Endothelial cell of hepatic sinusoid (primary cell): Measurements from ENCODE around the gene PJVK.

Experiments used
- in situ Hi-C: cut with HindIII; loops from 2 replicates; pipeline ENCODE4 v1.10.0; 2017; ENCODE audit warnings: low sequenced_read_pairs

The PJVK gene, protein sequence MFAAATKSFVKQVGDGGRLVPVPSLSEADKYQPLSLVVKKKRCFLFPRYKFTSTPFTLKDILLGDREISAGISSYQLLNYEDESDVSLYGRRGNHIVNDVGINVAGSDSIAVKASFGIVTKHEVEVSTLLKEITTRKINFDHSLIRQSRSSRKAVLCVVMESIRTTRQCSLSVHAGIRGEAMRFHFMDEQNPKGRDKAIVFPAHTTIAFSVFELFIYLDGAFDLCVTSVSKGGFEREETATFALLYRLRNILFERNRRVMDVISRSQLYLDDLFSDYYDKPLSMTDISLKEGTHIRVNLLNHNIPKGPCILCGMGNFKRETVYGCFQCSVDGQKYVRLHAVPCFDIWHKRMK

DNA sequence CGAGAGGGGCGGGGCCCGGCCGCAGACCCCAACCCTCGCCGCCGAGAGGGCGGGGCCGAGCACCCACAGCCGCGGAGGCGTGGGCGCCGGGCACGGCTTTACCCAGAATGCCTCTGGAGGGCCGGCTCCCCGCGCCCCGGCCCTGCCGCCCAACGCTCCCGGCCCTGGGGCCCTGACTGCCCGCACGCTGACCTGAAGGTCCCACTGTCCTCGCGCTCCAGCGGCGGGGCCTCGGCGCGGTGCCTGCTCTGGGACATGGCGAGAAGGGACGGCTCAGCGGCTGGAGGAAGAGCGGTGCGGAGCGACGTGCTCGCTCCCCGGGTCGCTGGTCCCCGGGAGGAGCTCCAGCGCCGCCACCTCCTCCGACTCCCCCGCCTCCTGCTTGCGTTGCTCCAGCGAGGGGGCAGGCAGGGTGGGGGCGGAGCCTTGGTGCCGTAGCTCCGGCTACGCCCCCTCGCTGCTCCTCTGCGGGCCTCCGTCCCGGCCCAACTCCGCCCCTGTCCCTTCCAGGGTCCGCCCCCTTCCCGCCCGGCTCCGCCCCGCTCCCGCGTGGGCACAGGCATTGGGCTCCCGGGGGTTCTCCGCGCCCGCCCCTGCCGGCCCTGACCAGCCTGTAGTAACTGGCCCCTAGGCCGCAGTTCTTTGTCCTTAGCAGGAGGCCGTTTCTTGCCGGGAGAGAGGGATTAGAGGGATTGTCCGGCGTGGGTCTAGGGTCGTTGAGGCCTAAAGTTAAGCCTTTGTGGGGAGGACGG lies at the start of gene PJVK, which contains the start of gene PRKRA:
TSS of gene PJVK (plus strand) at position 605 of the 752 bp plus-strand sequence. CDS start 2,032 bp downstream, outside the sequence.
TSS of gene PRKRA (minus strand) at position 402 of the 752 bp plus-strand sequence. CDS start at position 257, 145 bp downstream.
- in situ Hi-C loops = loop anchor here (5.0 kb wide), 1 partner anchor 46 kb away; no protein-coding TSS in a partner anchor

GRCh38 chr2:178401994-178402437 lies 49.2 kb upstream of the PJVK start:
- in situ Hi-C loops = loop anchor here (5.0 to 25.0 kb wide), 3 partner anchors 35 to 265 kb away; no protein-coding TSS in a partner anchor

DNA sequence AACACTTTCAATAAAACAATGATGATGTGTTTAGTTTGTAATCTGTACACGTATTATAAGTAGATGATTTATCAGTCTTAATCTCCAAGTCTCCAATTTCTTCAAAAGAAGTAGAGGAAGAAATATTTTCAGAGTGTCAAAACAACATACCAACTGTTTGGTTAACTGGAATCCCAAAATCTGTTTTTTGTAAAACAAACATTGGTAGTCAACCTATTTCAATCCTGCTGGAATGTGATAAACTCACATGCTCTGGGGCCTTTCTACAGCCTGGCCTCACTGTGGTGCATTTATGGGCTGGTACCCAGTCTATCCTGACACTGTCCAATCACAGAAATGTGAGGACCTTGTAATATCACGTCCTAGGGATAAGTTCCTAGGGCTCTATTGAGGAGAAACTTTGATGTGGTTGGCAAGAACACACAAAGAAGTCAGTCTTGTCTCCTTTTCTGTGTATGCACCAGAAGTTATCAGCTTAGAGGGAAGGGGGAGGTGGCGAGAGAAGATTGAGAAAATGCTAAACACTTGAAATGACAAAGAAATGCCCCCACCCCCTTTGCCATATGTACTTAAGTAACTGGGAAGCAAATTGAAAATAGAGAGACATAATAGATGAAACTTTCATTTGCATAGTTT lies 47.4 kb upstream of the PJVK start:
- in situ Hi-C loops = loop anchor here (5.0 to 25.0 kb wide), 3 partner anchors 36 to 266 kb away; no protein-coding TSS in a partner anchor

GRCh38 chr2:178404368-178404767 lies 46.8 kb upstream of the PJVK start:
- in situ Hi-C loops = loop anchor here (5.0 to 25.0 kb wide), 3 partner anchors 37 to 267 kb away; no protein-coding TSS in a partner anchor

DNA sequence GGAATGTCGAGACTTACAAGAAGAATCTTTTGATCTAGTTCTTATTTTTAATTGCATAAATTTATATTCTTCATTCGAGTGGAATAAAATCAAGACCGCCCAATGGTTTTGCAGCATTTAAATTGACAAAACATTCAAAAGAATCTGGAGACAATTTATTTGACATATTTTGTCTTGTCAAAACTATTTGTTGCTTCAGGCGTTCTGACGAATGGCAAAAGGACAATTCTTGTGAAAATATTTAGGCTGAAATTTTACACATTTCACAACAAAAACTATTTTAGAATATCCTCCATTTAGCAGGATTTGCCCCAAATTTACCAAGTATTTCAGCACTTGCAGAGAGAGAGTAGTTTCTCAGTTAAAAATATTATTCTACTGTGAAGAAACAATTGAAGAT lies 41.9 kb upstream of the PJVK start:
- in situ Hi-C loops = loop anchor here (10.0 to 25.0 kb wide), 2 partner anchors 134 to 272 kb away; no protein-coding TSS in a partner anchor

- in situ Hi-C loops = loop anchor here (25.0 kb wide), 1 partner anchor 275 kb away; no protein-coding TSS in a partner anchor
These were observed 39.1 kb upstream of the PJVK start for GRCh38 chr2:178412047-178412446.

GRCh38 chr2:178412453-178412852 lies 38.7 kb upstream of the PJVK start:
- in situ Hi-C loops = loop anchor here (25.0 kb wide), 1 partner anchor 275 kb away; no protein-coding TSS in a partner anchor

GRCh38 chr2:178413472-178414265 lies 37.5 kb upstream of the PJVK start:
- in situ Hi-C loops = loop anchor here (25.0 kb wide), 1 partner anchor 276 kb away; no protein-coding TSS in a partner anchor

GRCh38 chr2:178414266-178415247 lies 36.6 kb upstream of the PJVK start:
- in situ Hi-C loops = loop anchor here (25.0 kb wide), 1 partner anchor 277 kb away; no protein-coding TSS in a partner anchor

DNA sequence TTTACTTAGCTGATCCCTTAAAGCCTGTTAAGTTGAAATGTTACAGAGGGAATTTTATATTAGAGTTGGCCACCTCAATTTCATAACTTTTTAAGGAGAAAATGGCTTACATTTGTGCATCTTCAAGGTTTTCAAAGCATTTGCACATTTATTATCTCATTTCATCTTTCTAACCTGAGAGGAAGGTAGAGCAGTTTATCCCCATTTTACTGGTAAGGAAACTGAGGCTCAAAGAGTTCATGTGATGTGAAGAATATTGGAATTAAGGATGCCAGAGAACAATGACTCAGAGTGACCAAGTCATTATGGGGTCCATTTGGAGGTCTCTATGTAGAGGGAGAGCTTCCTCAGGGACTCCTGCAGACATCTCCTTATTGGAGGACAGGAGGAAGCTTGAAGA lies 35.2 kb upstream of the PJVK start:
- in situ Hi-C loops = loop anchor here (25.0 kb wide), 1 partner anchor 279 kb away; no protein-coding TSS in a partner anchor

DNA sequence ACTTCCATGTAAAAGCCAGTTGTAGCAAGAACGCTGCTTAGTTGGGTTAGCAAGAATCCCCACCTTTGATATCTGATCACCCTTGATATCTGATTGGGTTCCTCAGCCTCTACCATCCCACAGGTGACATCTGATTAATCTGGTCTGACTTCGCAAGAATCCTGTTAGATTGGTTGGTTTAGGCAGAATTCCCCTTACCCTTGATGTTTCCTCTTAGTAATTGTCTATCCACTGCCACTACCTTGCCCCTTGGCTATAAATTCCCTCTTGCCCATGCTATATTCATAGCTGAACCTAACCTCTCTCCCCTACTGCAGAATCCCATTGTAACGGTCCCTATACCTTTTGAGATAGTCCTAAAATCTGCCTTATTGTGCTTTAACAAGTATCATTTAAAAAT lies 33.3 kb upstream of the PJVK start:
- in situ Hi-C loops = loop anchor here (25.0 kb wide), 1 partner anchor 281 kb away; no protein-coding TSS in a partner anchor

DNA sequence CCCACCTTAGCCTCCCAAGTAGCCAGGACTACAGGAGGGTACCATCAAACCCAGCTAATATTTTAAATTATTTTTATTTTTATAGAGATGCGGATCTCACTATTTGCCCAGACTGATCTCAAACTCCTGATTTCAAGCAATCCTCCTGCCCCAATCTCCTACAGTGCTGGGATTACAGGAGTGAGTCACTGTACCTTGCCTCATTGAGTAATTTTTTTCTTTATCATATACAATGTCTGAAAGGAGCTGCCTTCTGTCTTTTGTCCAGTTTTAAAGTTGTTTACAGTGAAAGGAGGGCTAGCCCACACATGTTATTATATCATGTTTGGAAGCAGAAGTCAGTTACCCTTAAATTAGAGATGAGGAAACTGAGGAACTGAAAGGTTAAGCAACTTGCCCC lies 32.8 kb upstream of the PJVK start:
- in situ Hi-C loops = loop anchor here (25.0 kb wide), 1 partner anchor 281 kb away; no protein-coding TSS in a partner anchor

DNA sequence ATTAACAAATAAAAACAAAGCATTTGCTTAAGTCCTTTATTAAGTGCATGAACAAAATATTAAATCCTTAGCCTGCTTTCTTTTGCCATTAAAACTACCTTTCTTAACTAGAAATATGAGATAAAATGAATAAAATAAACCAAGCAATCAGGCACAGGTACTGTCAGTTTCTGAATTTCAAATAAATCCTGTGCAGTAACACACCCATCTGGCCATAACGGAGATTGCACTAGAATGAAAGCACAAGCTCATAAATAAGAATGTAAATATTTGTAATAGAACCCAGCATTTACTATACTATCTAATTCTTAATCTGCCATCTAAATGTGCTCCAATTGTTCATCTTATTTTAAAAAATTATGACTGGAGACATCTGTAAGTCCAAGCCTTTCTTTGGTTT lies 32.1 kb upstream of the PJVK start:
- in situ Hi-C loops = loop anchor here (25.0 kb wide), 1 partner anchor 282 kb away; no protein-coding TSS in a partner anchor

DNA sequence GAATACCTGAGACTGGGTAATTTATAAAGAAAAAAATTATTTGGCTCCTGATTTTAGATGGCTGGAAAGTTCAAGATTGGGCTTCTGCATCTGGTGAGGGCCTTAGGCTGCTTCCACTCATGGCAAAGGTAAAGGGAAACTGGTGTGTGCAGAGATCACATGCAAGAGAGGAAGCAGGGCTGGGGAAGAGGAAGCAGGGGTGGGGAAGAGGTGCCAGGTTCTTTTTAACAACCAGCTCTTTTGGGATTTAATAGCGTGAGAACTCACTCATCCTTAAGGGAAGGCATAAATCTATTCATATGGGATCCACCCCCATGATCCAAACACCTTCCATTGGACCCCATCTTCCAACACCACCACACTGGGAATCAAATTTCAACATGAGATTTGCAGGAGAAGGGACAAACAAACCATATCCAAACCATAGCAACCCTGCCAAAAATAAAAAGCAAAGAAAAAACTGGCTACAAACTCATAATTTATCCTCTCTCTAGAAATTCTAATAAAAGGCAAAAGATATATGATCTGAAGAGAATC lies 30.6 kb upstream of the PJVK start:
- in situ Hi-C loops = loop anchor here (25.0 kb wide), 1 partner anchor 283 kb away; no protein-coding TSS in a partner anchor

- in situ Hi-C loops = loop anchor here (25.0 kb wide), 1 partner anchor 285 kb away; no protein-coding TSS in a partner anchor
These were observed 29.1 kb upstream of the PJVK start for GRCh38 chr2:178422097-178422496.

- in situ Hi-C loops = loop anchor here (25.0 kb wide), 1 partner anchor 286 kb away; no protein-coding TSS in a partner anchor
These were observed 27.4 kb upstream of the PJVK start for GRCh38 chr2:178423746-178424145.

DNA sequence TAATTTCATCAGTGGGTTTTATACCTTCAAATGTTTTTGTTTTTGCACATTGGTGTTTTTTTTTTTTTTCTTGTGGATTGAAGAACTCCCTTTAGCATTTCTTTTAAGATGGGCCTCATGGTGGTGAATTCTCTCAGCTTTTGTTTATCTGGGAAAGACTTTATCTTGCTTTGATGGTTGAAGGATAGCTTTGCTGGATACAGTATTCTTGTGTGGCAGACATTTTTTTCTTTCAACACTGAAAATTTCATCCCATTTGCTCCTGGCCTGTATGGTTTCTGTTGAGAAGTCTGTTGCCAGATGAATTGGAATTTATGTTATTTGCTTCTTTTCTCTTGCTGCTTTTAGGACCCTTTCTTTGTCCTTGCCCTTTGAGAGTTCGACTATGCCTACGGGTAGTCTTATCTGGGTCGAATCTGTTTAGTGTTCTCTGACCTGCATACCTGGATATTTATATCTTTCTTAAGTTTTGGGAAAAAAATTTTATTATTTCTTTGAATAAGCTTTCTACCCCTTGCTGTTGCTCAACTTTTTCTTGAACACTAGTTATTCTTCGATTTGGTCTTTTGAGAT lies 25.8 kb upstream of the PJVK start:
- in situ Hi-C loops = no loop called here

- in situ Hi-C loops = no loop called here
These were observed 24.8 kb upstream of the PJVK start for GRCh38 chr2:178426388-178426787.
